ENCODE data around the gene PUSL1.
A peak's percentile ranks its signal among the peaks of the same experiment; 100 is the strongest.

Gene PUSL1

GRCh38 chr1:1326075-1326605 is 17.7 kb downstream of the PUSL1 start:
- no peak for DNase-seq

GRCh38 chr1:1327291-1327690 is 18.9 kb downstream of the PUSL1 start:
- DNase-seq, result no peak

GRCh38 chr1:1328254-1328653 is 19.9 kb downstream of the PUSL1 start:
- no peak for DNase-seq

- no peak for DNase-seq
Observed at GRCh38 chr1:1329304-1330210, 21.2 kb downstream of the PUSL1 start.

GRCh38 chr1:1330366-1331067 is 22.1 kb downstream of the PUSL1 start:
- DNase-seq, result no peak

GRCh38 chr1:1331068-1331965 is 22.9 kb downstream of the PUSL1 start, which contains the start of gene TAS1R3:
TSS of gene TAS1R3 (plus strand) at chr1:1331280. CDS start at chr1:1331346, 66 bp downstream.
- no peak for DNase-seq

GRCh38 chr1:1332031-1332755 is 23.8 kb downstream of the PUSL1 start:
- DNase-seq, result no peak

GRCh38 chr1:1332774-1333480 is 24.5 kb downstream of the PUSL1 start:
- DNase-seq, result no peak

- no peak for DNase-seq
Observed at GRCh38 chr1:1333551-1334241, 25.3 kb downstream of the PUSL1 start.

- no peak for DNase-seq
Observed at GRCh38 chr1:1334835-1335234, 26.4 kb downstream of the PUSL1 start.

- DNase-seq, result no peak
Observed at GRCh38 chr1:1335283-1335682, 26.9 kb downstream of the PUSL1 start.

- DNase-seq, result no peak
Observed at GRCh38 chr1:1335792-1336248, 27.4 kb downstream of the PUSL1 start.

GRCh38 chr1:1336446-1336845 is 28.0 kb downstream of the PUSL1 start:
- DNase-seq, result no peak

- DNase-seq, result no peak
Observed at GRCh38 chr1:1336931-1337792, 28.8 kb downstream of the PUSL1 start.

- DNase-seq, result peak; percentile 21
Observed at GRCh38 chr1:1337793-1338147, 29.4 kb downstream of the PUSL1 start.

- DNase-seq, result no peak
Observed at GRCh38 chr1:1338278-1338677, 29.9 kb downstream of the PUSL1 start.

- DNase-seq, result no peak
Observed at GRCh38 chr1:1340185-1340584, 31.8 kb downstream of the PUSL1 start.

- DNase-seq, result no peak
Observed at GRCh38 chr1:1340791-1341548, 32.6 kb downstream of the PUSL1 start.

- DNase-seq, result no peak
Observed at GRCh38 chr1:1341549-1342021, 33.2 kb downstream of the PUSL1 start.
